Type B pancreatic cell (in vitro differentiated cells): ENCODE results near the gene HDAC8. TPM values are rescaled to one million over a fixed set of nuclear protein-coding genes. Genes with fewer than 3 reads are reported as not detected.

Experiments used
- DNase-seq: peaks from one replicate; pipeline ENCODE4 v3.0.0; 2021; ENCODE audit warnings: mixed read lengths; ENCODE audit not compliant: unreplicated experiment; ENCODE audit errors: extremely low spot score
- H3K27ac Mint-ChIP-seq: 2 replicates; pipeline ENCODE4 v1.8.0; 2021; ENCODE audit warnings: mild to moderate bottlenecking, mixed read lengths
- H3K27me3 Mint-ChIP-seq: 2 replicates; pipeline ENCODE4 v1.8.0; 2021; ENCODE audit warnings: mixed read lengths
- H3K36me3 Mint-ChIP-seq: 2 replicates; pipeline ENCODE4 v1.8.0; 2021; ENCODE audit warnings: mixed read lengths
- H3K4me1 Mint-ChIP-seq: one replicate; pipeline ENCODE4 v1.8.0; 2021; ENCODE audit warnings: mixed read lengths; ENCODE audit not compliant: unreplicated experiment
- H3K4me3 Mint-ChIP-seq: 2 replicates; pipeline ENCODE4 v1.8.0; 2021; ENCODE audit warnings: mild to moderate bottlenecking, mixed read lengths
- H3K9me3 Mint-ChIP-seq: 2 replicates; pipeline ENCODE4 v1.8.0; 2021; ENCODE audit warnings: mixed read lengths
- CTCF ChIP-seq: fragments of 200-600 bp; sonication (generic); conservative IDR thresholded peaks from 2 replicates; pipeline ENCODE4 v1.5.0; 2021; ENCODE audit warnings: antibody characterized with exemption, mild to moderate bottlenecking
- total RNA-seq: library from RNA; stranded (reverse); gene quantifications from 2 replicates; pipeline ENCODE4 v1.2.1, GENCODE V29; 2021; ENCODE audit warnings: low replicate concordance

HDAC8 gene
- total RNA-seq, 1 donor from 2014 or later, result 32.4 TPM

GRCh38 chrX:72301781-72302180 lies 270.9 kb downstream of the HDAC8 start:
- Mint-ChIP-seq H3K27ac (no peak overlapping the region), H3K4me3 (no peak overlapping the region), H3K4me1 (no peaks in the 10 kb centered on the region), H3K36me3 (no peaks in the 10 kb centered on the region), H3K27me3 (peaks cover 54% of the 10 kb centered on the region), H3K9me3 (no peaks in the 10 kb centered on the region)
- no peak for TF ChIP-seq CTCF
- no peak for DNase-seq

GRCh38 chrX:72299891-72300630 lies 272.6 kb downstream of the HDAC8 start:
- no peaks in the 10 kb centered on the region for H3K9me3 Mint-ChIP-seq

GRCh38 chrX:72297953-72298730 lies 274.5 kb downstream of the HDAC8 start:
- Mint-ChIP-seq H3K27ac (no peak overlapping the region), H3K27me3 (peaks cover 33% of the 10 kb centered on the region), H3K9me3 (peaks cover 3% of the 10 kb centered on the region), H3K4me1 (no peaks in the 10 kb centered on the region), H3K4me3 (no peak overlapping the region), H3K36me3 (no peaks in the 10 kb centered on the region)
- no peak for TF ChIP-seq CTCF
- DNase-seq, result no peak

More at GRCh38 chrX:72299891-72300630, 272.6 kb downstream of the HDAC8 start:
- Mint-ChIP-seq H3K27ac (no peak overlapping the region), H3K36me3 (no peaks in the 10 kb centered on the region), H3K27me3 (peaks cover 49% of the 10 kb centered on the region), H3K4me3 (no peak overlapping the region), H3K4me1 (no peaks in the 10 kb centered on the region)
- TF ChIP-seq CTCF, result no peak
- DNase-seq, result no peak

GRCh38 chrX:72296991-72297390 lies 275.7 kb downstream of the HDAC8 start:
- Mint-ChIP-seq H3K27me3 (peaks cover 26% of the 10 kb centered on the region), H3K4me1 (no peaks in the 10 kb centered on the region), H3K36me3 (no peaks in the 10 kb centered on the region), H3K27ac (no peak overlapping the region), H3K9me3 (peaks cover 3% of the 10 kb centered on the region), H3K4me3 (no peak overlapping the region)
- DNase-seq, result no peak
- no peak for TF ChIP-seq CTCF

DNA sequence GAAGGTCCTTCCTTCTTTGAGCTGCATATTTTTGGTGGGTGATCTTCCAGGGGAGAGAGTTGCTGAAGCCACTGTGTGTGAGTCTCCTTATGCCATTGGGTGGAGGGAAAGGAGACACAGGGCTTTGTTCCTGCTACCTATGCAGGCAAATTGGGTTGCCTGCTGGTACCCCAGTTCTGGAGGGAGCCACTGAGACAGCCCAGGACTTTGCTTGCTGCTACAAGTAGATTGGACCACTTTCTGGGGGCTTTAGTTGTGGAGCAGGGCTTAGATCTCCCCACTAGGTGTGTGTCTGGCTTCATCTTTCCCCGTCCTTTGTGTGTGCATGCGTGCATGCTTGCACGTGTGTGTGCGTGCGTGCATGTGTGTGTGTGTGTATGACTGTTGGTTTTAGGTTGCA lies 276.9 kb downstream of the HDAC8 start:
- Mint-ChIP-seq H3K9me3 (peaks cover 3% of the 10 kb centered on the region), H3K27ac (no peak overlapping the region), H3K4me1 (no peaks in the 10 kb centered on the region), H3K4me3 (no peak overlapping the region), H3K27me3 (peaks cover 19% of the 10 kb centered on the region), H3K36me3 (no peaks in the 10 kb centered on the region)
- DNase-seq, result no peak
- no peak for TF ChIP-seq CTCF
